Left kidney (tissue), 1 donor: Measurements from ENCODE around the gene PLXND1. TPM values are rescaled to one million over a fixed set of nuclear protein-coding genes. Genes with fewer than 3 reads are reported as not detected.

Experiments used
- polyA plus RNA-seq: library from polyadenylated mRNA; unstranded; fragments of 120-200 nt; gene quantifications from one replicate; pipeline ENCODE4 v1.2.1, GENCODE V29; 2013; ENCODE audit not compliant: insufficient read length

The PLXND1 gene
- polyA plus RNA-seq, 1 donor: 147 TPM

Other genes starting within 250 kb of the PLXND1 start
- 5.9 TPM for gene EFCAB12, start 178.0 kb downstream of the PLXND1 start, polyA plus RNA-seq
- gene MBD4, start 166.7 kb downstream of the PLXND1 start, polyA plus RNA-seq: 54.5 TPM
- 79.0 TPM for gene IFT122, start 166.5 kb downstream of the PLXND1 start, polyA plus RNA-seq
- gene RHO, start 78.0 kb downstream of the PLXND1 start, polyA plus RNA-seq: 0.13 TPM
- not detected for gene H1-8, start 63.5 kb downstream of the PLXND1 start, polyA plus RNA-seq